HepG2 (cell line): ENCODE data around the gene DLX4.

Experiments used
- BCLAF1 ChIP-seq: fragments of 450-650 bp; IDR thresholded peaks from 2 replicates; pipeline ENCODE4 v1.6.1; 2017; ENCODE audit warnings: mild to moderate bottlenecking
- JUND ChIP-seq: sonication (generic); formaldehyde crosslinking; IDR thresholded peaks from 2 replicates; pipeline ENCODE4 v1.8.0; 2022; ENCODE audit warnings: mild to moderate bottlenecking, missing genetic modification reagents
- YY1 ChIP-seq: IDR thresholded peaks from 2 replicates; pipeline ENCODE4 v1.6.1; 2011; ENCODE audit warnings: low read length, low read depth, moderate library complexity, mild to moderate bottlenecking; ENCODE audit not compliant: insufficient read depth, insufficient replicate concordance
- ZNF251 ChIP-seq: sonication (generic); formaldehyde crosslinking; IDR thresholded peaks from 2 replicates; pipeline ENCODE4 v1.9.0; 2021; ENCODE audit warnings: mild to moderate bottlenecking, missing genetic modification reagents
- ZNF605 ChIP-seq: sonication (generic); formaldehyde crosslinking; IDR thresholded peaks from 2 replicates; pipeline ENCODE4 v1.8.0; 2022; ENCODE audit warnings: mild to moderate bottlenecking, missing genetic modification reagents

- TF ChIP-seq JUND (CRISPR knock-in tag), result no peak
- no peak for TF ChIP-seq BCLAF1
- no peak for TF ChIP-seq ZNF605 (CRISPR knock-in tag)
- TF ChIP-seq ZNF251, result no peak
- TF ChIP-seq YY1, result no peak
These were observed 37.4 kb upstream of the DLX4 start for GRCh38 chr17:49931416-49932137.
